Stimulated activated CD8-positive, alpha-beta memory T cell treated with anti-CD3 and anti-CD28 coated beads, Interleukin-15, amount 100 ng/mL, for 48 hours (primary cell): ENCODE data around the gene ADAMTS5.

Source experiments
- DNase-seq, 2 donors: peaks; one replicate each; pipeline ENCODE4 v3.0.0-alpha.2; 2020; ENCODE audit warnings: low read depth in 2 of 2

The ADAMTS5 gene

DNA sequence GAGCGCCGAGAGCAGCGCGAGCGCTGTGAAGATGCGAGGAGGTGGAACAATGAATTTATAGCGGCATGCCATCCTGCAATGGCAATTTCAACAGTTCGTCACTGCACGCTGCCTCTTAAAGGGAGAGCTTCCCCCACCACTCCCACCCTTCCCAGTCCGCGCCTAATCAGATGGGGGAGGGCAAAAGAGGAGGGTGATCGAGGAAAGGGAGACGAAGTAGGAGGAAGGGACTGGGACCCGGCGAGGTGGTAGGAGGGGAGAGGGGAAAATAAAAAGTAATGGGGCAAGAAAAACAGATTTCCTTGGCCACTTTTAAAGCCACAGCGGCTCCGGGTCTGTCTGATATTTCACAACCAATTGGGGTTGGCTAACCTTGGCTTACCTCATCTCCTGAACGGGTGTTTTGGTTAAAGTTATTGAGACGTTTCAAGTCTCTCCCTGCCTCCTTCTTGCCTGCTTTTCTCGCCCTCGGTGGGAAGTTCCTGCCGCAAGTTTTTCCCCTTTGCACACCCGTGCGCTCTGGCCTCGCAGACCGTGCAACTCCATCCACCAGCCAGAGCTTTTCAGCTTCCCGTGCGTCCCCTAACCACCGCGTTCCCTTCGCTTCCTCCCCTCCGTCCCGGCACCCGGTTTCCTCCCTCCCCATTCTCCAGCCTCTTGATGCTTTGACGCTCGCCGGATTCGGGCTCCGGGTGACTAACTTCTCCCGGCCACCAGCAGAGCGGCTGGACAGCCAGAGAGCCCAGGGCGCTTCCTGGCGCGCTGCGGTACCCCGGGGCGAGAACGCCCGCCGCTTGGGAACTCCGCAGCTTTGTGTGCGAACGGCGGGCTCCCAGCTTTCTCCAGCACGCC is at the start of gene ADAMTS5:
ADAMTS5 (minus strand) TSS at position 27 of the 852 bp plus-strand sequence. CDS start 697 bp downstream, outside the sequence.
- no peak for DNase-seq

DNA sequence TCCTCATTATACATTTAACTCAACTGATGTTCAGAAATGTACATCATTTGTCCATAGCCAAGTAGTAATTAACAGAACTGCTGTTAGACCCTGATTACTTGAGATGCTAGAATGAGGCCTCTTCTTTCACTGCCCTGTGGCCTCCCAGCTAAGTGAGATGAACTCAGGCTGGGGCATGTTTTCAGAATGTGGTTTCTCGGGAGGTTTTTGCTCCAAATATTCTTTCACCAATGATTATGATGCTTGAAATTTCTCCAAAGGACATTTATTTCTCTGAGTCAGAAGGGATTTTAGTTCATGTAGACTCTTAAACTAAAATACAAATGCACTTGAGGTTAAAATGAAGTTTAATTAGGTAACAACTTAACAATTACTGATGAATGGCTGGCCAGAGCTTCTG is 34.6 kb upstream of the ADAMTS5 start:
- no peak for DNase-seq

DNA sequence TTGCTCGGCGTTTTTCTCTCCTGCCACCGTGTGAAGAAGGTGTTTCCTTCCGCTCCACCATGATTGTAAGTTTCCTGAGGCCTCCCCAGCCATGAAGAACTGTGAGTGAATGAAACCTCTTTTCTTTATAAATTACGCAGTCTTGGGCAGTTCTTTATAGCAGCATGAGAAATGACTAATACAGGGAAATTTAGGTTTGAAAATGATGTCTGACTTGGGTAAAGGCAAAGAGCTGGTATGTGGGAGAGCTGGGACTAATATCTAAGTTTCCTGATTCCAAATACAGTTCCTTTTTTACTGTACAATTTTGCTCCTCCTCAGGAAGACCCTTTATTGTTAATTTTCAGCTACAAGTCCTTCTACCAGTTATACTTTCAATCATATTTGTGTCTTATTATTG is 16.7 kb upstream of the ADAMTS5 start:
- no peak for DNase-seq

DNA sequence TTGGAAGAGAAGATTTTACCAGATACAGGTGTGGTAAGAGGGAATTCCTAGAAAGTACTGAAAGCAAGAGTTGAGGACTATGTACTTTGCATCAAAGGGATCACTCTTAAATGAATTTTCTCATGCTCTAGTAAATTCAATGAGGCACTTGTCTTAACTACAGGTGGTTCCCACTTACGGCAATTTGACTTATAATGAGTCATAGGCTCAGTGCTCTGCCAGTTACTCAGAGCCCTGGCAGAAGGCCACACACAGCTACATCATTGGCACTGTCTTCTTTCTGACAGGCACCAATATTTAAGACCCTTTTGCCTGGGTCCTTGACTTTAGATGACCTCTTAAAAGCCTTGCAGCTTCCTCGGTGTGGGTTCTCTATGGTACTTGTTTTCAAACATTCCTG is 15.9 kb upstream of the ADAMTS5 start:
- DNase-seq, result no peak

DNA sequence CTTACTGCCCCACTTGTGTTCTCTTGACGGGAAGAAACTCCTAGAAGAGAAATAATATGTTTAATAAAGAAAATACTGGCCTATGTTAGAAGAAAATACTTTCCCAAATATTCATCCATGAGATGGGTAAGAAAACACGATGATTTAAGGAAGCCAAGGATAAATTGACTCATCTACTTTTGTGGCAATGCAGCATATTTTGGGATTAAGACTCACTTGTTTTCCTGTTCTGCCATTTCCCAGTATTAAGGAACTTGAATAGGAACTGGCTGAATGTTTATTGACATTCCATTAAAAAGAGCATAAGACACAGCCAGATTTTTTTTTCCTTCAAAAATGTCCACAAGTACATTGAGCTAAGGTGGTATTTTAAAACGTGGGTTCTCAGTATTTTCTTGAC is 10.9 kb upstream of the ADAMTS5 start:
- DNase-seq, result no peak

DNA sequence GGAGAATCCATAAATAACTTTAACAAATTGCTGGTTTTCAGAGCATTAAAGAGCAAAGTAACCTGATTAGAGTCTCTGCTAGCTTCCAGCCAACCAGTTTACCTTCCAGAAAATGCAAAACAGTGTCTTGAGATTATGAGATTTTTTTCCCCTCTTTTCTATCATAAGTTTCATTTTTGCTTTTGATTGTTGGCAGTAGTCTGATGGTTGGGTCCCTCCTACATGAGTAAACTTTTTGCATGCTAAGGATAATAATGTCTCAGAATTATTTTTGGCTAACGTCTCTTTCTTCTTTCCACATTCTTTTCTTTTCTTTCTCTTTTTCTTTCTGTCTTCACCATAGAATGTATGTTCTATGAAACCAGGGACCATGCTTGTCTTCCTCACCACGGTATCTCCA is 6.3 kb upstream of the ADAMTS5 start:
- no peak for DNase-seq

DNA sequence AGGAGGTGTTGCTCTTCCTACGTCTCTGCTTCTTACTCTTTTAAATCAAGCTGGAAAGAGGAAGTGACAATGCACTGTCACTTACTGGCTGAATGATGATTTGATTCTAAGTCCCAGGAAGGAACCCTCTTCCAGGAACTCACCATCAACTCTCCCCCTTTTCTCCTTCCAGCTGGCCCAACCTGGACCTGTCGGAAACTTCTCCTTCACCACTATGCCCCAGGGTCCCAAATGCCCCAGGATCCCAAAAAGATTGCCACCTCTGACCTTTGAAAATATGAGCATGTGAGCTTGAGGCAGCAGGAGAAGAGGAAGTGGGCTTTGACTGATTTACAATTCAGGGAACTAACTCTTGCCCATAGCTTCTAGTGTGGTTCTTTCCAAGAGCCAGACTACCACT is 5.3 kb upstream of the ADAMTS5 start:
- no peak for DNase-seq

DNA sequence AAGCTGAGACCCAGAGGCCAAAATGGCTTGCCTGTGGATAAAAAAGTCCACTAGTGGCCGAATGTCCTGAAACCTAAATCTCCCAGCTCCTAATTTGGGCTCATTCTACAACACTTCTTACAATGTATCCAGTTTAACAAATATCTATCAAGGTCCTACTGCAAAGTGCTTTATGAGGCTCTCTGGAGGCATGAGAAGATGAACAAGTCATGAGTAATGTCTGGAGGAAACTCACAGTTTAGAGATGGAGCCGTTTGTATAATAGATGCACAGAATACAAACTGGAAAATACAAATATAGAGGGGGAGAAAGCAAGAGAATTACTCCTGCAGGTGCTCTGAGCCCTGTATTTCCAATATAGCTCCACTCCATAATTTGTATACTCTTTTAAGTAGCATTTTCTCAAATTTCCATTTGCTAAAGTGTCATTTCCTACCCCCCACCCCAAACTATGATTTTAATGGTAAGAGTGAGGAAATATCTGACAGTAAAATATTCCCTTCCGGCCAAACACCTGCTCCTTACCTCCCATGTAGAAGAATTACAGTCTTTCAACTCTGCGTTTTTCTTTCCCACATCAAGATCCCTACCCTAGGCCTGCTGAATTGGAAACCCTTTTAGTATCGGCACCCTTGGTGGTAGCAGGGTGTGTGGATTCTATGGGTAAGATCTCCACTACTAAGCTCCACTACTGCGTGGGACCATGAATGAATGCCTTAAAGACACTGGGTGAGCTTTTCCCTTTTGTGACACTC is 3.3 kb upstream of the ADAMTS5 start:
- DNase-seq, result no peak

DNA sequence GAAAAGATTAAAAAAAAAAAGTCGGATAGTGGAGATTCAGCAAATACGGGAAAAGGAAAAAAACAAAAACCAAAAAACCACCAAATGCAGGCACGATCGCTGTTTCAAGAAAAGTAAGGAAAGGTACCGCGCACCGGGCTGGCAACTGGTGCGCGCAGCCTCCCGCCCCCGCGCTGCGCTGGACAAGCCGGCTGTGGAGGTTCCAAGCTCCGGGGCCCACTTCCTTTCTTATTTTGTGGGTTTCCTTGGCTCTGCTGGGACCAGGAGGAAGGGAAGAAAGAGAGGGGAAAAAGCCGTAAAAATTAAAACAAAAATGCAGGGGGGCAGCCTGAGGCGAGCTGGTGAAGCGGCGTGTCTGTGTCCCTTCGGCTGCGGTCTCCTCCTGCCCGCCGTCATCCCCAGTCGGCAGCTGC is 233 bp downstream of the ADAMTS5 start:
- DNase-seq, result no peak

DNA sequence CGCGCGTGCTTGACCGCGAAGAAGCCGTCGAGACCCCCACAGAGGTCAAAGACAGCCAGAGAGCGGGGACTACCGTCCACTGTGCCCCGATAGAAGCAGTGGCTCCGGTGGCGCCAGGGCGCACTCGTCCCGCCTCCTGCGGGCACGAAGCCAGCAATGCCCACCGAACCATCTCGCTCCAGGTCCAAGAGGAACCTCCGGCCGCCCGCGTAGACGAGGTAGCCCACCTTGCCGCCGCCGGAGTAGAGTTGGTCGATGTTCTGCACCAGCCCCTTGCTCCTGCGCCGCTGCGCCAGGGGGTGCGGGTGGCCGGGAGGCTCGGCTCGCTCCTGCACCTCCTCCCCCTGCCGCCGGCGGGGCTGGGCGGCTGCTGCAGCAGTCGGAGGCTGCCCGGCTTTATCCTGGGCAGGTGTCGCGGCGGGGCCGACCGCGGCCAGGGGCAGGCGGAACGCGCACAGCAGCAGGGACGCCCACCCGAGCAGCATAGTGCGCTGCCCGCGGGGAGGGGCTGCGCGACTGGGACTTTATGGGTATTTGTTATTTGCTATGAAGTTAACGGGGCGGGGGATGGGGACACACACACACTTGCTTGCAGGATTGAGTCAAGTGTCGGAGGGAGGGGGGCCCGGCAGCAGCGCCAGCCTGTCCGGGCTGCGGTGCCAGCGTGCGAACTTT is 844 bp downstream of the ADAMTS5 start:
- DNase-seq, result no peak

DNA sequence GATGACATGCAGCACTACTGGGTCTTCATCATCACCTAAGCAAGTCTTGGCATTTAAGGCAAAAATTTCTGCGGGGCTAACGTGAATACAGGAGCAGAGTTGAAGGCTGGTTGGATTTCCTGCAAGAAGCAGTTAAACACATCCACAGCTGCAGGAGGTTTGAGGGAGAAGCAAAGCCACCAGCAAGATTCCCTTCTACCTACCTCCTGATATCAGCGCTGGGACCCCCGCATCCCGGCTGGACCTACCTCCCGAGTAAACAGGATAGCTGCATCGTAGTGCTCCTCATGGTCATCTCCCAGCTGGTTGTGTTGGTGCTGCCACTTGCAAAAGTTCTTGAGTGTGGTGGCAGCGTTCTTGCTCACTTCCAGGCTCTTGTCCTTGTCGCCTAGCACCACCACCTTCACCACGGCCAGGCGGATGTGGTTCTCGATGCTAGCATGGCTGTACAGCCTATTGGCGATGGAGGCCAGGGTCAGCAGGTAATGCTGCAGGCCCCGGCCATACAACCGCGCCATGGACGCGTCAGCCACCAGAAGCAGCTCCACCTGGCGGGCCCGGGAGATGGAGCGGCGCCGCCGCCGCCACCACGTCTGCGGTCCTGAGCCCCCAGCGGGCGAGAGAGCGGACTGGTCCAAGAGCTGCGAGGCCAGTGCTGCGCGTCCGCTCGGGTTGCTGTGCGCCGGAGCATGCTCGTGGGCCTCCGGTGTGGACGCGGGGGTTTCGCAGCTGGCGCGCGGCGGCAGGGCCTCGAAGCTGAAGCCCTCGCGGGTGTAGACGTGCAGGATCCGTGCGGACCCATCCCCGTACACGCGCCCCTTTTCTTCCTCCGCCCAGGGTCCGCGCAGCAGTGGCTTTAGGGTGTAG is 1.6 kb downstream of the ADAMTS5 start:
- no peak for DNase-seq

DNA sequence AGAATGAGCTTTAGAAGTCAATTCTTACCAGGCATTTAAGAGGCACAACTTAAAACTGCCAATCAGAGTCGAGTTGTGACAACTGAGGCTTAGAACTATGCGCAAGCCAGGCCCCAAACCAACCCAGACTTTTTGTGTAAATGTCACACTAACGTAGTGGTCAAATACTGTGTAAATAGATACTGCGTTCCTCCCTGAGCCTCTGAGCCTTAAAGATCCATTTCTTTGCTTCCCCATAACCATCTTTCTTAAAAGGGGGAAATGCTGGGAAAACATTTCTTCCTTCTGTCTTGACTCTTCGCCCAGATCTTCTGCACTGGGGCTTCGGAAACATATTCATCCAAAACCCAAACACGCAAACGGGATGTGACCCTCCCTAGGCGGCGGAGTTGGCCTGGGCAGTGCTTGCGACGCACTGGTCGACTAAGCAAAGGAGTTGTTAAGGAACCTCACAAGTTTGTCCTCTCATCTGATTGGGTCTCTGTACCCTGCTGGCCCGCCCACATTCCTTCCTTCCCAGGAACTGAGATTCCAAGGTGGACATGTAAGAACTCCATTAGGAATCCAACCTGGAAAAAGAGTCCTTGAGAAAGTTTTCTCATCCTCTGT is 2.6 kb downstream of the ADAMTS5 start:
- DNase-seq, result no peak

DNA sequence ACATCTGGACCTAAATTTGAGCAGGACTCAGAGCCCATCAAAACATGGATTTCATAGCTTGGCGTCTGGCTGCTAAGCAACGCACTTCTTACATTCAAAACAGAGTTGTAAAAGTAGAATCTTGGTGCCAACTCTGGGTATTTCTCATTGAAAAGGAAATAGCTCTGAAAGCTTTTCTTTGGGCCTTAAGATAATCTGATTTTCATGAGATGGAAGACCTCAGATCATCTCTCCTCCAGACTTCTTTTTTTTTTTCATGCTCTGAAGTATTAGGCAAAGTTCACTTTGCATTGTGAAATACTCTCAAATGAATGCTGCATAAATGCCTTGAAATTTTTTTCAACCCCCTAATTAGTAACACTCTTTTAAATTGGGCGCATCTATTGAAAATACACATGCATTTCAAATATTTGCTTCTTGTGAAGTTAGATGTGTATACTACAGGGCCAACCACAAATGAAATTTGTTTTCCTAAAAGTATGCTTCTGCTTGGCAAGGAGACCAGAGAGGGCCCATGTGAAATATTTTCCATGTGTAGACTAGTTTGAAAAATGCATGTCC is 4.2 kb downstream of the ADAMTS5 start:
- DNase-seq, result no peak

DNA sequence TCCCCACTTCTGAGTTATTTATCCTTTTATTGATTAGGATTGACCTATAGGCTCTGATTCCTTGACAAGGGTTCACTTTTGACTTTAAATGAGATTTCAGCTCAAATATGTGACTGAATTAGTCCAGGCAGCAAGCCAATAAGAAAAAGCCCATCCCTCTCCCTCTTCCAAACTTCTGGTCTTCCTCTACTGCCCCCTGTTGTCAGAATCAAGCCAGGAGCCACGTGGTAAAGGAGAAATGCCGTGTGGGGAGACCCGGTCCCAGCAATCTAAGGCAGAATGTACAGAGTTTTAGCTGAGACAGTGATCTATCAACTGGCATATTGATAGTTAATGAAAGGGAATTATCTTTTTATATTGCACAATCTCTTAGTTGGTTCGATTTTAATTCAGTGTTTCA is 5.2 kb downstream of the ADAMTS5 start:
- DNase-seq, result no peak

DNA sequence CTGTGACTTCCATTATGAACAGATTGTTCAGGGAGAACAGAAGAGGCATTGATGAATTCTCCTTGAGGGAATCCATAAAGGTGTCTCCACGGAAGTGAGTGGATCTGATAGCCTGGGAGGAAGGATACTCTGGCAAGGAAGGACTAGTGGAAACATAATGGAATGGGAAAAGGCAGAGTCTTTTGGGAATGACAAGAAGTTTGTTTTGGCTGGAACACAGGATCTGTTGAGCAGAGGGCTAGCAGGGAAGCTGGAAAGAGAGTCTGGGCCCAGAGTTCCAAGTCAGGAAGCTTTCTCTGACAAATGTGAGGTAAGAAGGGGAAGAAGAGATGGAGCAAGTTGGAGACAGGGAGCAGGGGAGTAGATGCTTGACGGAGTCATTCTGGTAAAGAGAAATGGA is 8.1 kb downstream of the ADAMTS5 start:
- no peak for DNase-seq

DNA sequence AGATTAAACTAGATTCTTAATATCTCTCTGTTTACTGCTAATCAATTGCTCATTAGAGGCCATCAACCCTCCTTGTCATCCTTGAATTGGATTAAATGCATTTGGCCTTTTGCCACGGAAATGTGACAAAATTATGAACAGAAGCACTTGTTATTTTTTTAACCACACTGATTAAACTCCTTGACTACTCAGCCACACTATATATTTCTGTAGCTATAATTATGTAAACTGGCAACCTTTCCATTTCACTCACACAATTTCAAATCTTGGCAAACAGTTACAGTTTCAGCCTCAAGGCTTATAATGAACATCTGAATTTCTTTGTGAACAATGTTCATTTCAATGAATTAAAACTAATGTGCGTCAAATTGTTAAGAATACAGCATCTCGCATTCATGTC is 10.1 kb downstream of the ADAMTS5 start:
- DNase-seq, result no peak

DNA sequence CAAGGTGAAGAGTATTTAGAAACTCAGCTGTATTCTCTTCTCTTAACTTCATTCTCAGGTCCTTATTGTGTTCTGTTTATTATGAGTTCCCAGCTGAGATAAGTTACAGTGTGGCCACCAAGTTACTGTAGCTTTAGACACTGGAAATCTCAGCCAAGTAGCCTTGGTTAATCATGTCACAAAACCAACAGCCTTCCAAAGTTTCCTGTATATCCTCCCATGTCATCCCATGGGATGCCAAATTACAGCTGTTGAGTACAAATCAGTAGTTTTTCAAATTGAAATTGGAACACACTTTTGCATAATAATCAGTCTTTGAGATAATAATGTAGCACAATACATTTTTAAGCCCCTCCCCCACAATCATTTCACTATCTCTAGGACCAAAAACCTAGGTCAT is 10.7 kb downstream of the ADAMTS5 start:
- no peak for DNase-seq

DNA sequence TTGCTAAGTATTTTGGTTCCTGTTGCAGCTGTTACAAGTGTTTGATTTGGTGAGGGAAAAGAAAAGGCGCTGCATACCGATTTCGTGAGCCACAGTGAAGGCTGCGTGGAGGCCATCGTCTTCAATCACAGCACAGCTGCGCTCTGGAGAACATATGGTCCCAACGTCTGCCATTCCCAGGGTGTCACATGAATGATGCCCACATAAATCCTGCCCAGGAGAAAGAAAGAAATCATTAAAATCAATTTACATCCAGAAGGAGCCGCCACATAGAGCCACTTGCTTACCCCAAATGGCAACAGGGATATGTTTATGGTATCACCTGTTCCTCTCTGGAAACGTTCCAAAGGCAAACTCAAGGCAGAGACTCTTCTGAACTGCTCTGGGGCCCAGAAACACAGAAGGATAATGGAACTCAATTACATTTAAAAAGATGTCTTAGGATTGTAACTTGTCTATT is 12.2 kb downstream of the ADAMTS5 start:
- no peak for DNase-seq

DNA sequence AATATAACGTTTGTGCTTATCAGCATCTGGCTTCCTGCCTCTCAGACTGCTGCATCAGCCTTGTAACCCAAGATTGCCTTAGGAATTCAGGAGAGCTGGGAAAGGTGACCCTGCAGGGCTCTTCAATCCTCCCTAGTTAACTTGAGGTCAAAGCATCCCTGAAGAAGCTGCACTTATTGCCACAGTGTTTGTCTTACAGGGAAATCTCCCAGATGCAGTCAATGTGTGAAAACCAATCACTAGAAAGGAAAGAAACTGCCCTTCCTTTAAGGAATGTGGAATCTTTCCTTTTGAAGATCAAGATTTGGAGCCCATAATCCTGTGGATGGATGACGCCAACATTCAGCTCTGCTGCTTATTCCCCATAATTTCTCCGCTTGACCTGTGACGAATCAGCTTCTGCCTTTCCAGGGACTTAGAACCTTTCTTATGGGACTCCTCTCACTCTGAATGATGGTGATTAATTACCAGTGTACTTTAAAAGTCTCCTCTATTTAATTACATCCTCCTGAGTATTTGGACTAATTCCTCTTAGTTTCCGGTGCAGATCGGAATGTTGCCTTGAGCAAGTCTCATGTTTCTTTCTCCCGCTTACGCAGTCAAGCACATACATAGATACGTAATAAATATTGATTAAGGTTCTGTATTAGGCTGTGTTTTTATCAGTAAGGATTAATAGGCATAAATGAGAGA is 14.4 kb downstream of the ADAMTS5 start:
- DNase-seq, result no peak

DNA sequence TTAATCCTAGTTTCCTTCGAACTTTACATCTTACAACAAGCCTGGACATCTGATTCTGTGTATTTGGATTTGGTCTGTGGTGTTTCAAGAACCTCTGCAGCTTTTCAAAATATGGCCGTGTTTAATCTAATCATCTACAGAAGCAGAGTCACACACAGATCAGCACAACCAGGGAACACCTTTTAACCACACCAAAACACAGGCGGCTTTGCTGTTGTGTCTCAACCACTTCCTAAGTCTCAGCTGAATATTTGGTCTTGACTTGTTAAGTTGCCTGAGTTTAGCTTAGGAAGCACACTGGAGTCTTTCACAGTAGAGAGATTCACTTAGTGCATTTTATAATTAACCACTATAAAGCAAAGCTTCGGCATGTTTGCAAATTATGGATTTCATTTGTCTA is 17.1 kb downstream of the ADAMTS5 start:
- no peak for DNase-seq
